Stomach (tissue), 4 donors: ENCODE measurements around the gene BIRC7.

Experiments used
- EP300 ChIP-seq: sonication (generic); formaldehyde crosslinking; IDR thresholded peaks from one replicate; pipeline ENCODE4 v1.6.1; 2017; ENCODE audit warnings: antibody characterized with exemption
- TF ChIP-seq, protein P1 (sequence below), 7 experiments: fragments of 450-650 bp in 4 of 7; fragments of 200-600 bp in 3 of 7; sonication (generic) in 3 of 7; IDR thresholded peaks; one replicate each; pipeline ENCODE4 v1.5.1; 2016 to 2019; ENCODE audit warnings: antibody characterized with exemption in 7 of 7, control low read depth in 2 of 7, mild to moderate bottlenecking in 1 of 7

DNA sequence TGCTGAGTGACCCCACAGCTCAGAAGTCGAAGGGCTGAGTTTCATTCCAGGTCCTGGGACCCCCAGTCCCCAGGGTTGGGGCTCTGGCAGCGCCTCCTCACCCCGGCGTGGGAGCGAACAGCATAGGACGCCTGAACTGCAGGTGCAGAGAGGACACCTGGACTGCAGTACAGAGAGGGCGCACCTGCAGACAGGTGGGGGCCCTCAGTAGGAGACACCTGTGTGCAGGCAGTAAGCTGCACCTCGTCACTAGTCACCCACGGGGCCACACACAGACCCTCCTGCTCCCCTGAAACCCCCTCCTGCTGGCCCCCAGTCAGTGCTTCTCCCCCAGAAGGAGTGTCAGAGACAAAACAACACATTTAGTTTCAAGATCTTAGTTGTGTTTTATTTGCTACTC is 27.1 kb downstream of the BIRC7 start:
- TF ChIP-seq, protein P1, sequence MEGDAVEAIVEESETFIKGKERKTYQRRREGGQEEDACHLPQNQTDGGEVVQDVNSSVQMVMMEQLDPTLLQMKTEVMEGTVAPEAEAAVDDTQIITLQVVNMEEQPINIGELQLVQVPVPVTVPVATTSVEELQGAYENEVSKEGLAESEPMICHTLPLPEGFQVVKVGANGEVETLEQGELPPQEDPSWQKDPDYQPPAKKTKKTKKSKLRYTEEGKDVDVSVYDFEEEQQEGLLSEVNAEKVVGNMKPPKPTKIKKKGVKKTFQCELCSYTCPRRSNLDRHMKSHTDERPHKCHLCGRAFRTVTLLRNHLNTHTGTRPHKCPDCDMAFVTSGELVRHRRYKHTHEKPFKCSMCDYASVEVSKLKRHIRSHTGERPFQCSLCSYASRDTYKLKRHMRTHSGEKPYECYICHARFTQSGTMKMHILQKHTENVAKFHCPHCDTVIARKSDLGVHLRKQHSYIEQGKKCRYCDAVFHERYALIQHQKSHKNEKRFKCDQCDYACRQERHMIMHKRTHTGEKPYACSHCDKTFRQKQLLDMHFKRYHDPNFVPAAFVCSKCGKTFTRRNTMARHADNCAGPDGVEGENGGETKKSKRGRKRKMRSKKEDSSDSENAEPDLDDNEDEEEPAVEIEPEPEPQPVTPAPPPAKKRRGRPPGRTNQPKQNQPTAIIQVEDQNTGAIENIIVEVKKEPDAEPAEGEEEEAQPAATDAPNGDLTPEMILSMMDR (IDR thresholded peaks at IDR 0.05): no peak
- TF ChIP-seq EP300: no peak
